Kidney (tissue), 14 donors: ENCODE measurements around the gene ATP7A. TPM values are rescaled to one million over a fixed set of nuclear protein-coding genes. Genes with fewer than 3 reads are reported as not detected.
A peak's percentile ranks its signal among the peaks of the same experiment; 100 is the strongest.

ENCODE experiments used
- DNase-seq, 5 donors: peaks; one replicate each; pipeline ENCODE4 v3.0.0-alpha.2; 2013 to 2020
- FAIRE-seq: peaks from 2 replicates; lab custom pipeline; 2012; peaks lifted over from hg19 to GRCh38; lab: Jason Lieb, UNC
- H3K27ac ChIP-seq, 2 donors: one replicate each; pipeline ENCODE4 v1.7.0; 2013; ENCODE audit warnings: low read depth in 2 of 2, low read length in 2 of 2, inconsistent platforms in 1 of 2
- H3K27me3 ChIP-seq: one replicate; pipeline ENCODE4 v1.7.1; 2013; ENCODE audit warnings: low read length, inconsistent platforms; ENCODE audit not compliant: control insufficient read depth, insufficient read depth
- H3K36me3 ChIP-seq, 3 donors: one replicate each; pipeline versions ENCODE4 v1.7.0 to v1.7.1; 2013; ENCODE audit warnings: low read length in 3 of 3, control low read depth in 1 of 3, inconsistent platforms in 1 of 3; ENCODE audit not compliant: insufficient read depth in 3 of 3, control insufficient read depth in 2 of 3
- H3K4me1 ChIP-seq, 3 donors: one replicate each; pipeline versions ENCODE4 v1.7.0 to v1.7.1; 2013; ENCODE audit warnings: low read length in 3 of 3, inconsistent platforms in 1 of 3, low read depth in 1 of 3; ENCODE audit not compliant: control insufficient read depth in 2 of 3, insufficient read depth in 2 of 3
- H3K4me3 ChIP-seq, 3 donors: one replicate each; pipeline versions ENCODE4 v1.7.0 to v1.8.1; 2013; ENCODE audit warnings: low read length in 3 of 3, control low read depth in 1 of 3, inconsistent platforms in 1 of 3
- H3K9ac ChIP-seq, 3 donors: one replicate each; pipeline versions ENCODE4 v1.7.0 to v1.7.1; 2013; ENCODE audit warnings: low read length in 3 of 3, control low read depth in 1 of 3, inconsistent platforms in 1 of 3
- H3K9me3 ChIP-seq, 3 donors: one replicate each; pipeline versions ENCODE4 v1.7.0 to v1.7.1; 2013; ENCODE audit warnings: low read length in 3 of 3, control low read depth in 1 of 3, inconsistent platforms in 1 of 3; ENCODE audit not compliant: control insufficient read depth in 2 of 3, insufficient read depth in 1 of 3
- CTCF ChIP-seq: IDR thresholded peaks from 3 replicates; pipeline ENCODE4 v1.5.1; 2012; ENCODE audit warnings: mild to moderate bottlenecking, moderate library complexity, borderline replicate concordance; ENCODE audit not compliant: insufficient read depth; ENCODE audit errors: extremely low read depth
- intact Hi-C: fragments of 100-400 bp; cut with DNase I; formaldehyde crosslinking; loops from one replicate; pipeline ENCODE4 v1.11.1; 2022
- polyA plus RNA-seq: library from polyadenylated mRNA; stranded (reverse); fragments of 350-450 nt; fragmentation: Illumina TruSeq; extraction: RNeasy Lipid Tissue Mini Kit (QIAGEN cat#74804); gene quantifications from one replicate; pipeline ENCODE4 v1.2.3, GENCODE V29; 2014; ENCODE audit warnings: low read depth, low replicate concordance; ENCODE audit not compliant: insufficient read depth
- total RNA-seq: library from RNA; stranded (reverse); fragmentation: NEBNext Ultra II Directional; extraction: Animal tissue kit (Norgen Biotek cat#: 25700); gene quantifications from one replicate; pipeline ENCODE4 v1.2.1, GENCODE V29; 2021
- donor health status: control.
- donor health status: control.
- donor health status: control.
- donor health status: control.
- donor health status: control.
- donor health status: DM: yes; HTN: yes; CAD: no.
- donor health status: Normal renal cell carcinoma (clear cell type).

Gene ATP7A
- total and polyA plus RNA-seq, 2 donors from 2014 or later = 1.9 to 11.9 TPM

GRCh38 chrX:77900688-77901087, 9.8 kb upstream of the ATP7A start:
- FAIRE-seq = no peak
- intact Hi-C loops = no loop called here
- Histone ChIP-seq H3K4me3 (peak overlapping the region; percentile 99 to 100 (median 99)), H3K27me3 (no peaks in the 10 kb centered on the region), H3K27ac (peak overlapping the region; percentile 88 to 93), H3K4me1 (no peaks in the 10 kb centered on the region), H3K9ac (peak overlapping the region; percentile 41 to 100 (median 99)), H3K36me3 (peaks cover 0 to 13% (median 0%) of the 10 kb centered on the region in 3 donors), H3K9me3 (no peaks in the 10 kb centered on the region)
- DNase-seq = no peak
- no peak for TF ChIP-seq CTCF

GRCh38 chrX:77901506-77901905, 9.0 kb upstream of the ATP7A start:
- DNase-seq = no peak
- H3K27ac ChIP-seq = no peak overlapping the region
- FAIRE-seq = no peak
- H3K27me3 ChIP-seq = no peaks in the 10 kb centered on the region
- intact Hi-C loops = no loop called here
- peak overlapping the region in 2 of 3 donors; percentile 99 for H3K4me3 ChIP-seq
- H3K36me3 ChIP-seq = peaks cover 0 to 13% (median 0%) of the 10 kb centered on the region in 3 donors
- H3K9ac ChIP-seq = no peak overlapping the region
- H3K9me3 ChIP-seq = no peaks in the 10 kb centered on the region
- H3K4me1 ChIP-seq = no peaks in the 10 kb centered on the region
- no peak for TF ChIP-seq CTCF

GRCh38 chrX:77917294-77917933, 6.9 kb downstream of the ATP7A start:
- Histone ChIP-seq H3K4me1 (no peaks in the 10 kb centered on the region), H3K9ac (no peak overlapping the region), H3K27me3 (no peaks in the 10 kb centered on the region), H3K27ac (no peak overlapping the region), H3K9me3 (no peaks in the 10 kb centered on the region), H3K36me3 (no peaks in the 10 kb centered on the region), H3K4me3 (no peak overlapping the region)
- DNase-seq = no peak
- no peak for TF ChIP-seq CTCF
- intact Hi-C loops = no loop called here
- FAIRE-seq = no peak
